HUES64 (cell line): ENCODE data around the gene HPN. TPM values are rescaled to one million over a fixed set of nuclear protein-coding genes. Genes with fewer than 3 reads are reported as not detected.
"Not testable (repeated sequence)": the region's sequence is repeated elsewhere in the genome, so short reads cannot be mapped to it uniquely, and the experiment has no call there.

ENCODE experiments used
- H3K27ac ChIP-seq: 2 replicates; pipeline ENCODE4 v1.7.0; 2013; ENCODE audit warnings: low read depth, low read length, inconsistent platforms
- H3K27me3 ChIP-seq: 2 replicates; pipeline ENCODE4 v1.6.1; 2013; ENCODE audit warnings: mild to moderate bottlenecking, low read length; ENCODE audit not compliant: insufficient read depth
- H3K36me3 ChIP-seq: 2 replicates; pipeline ENCODE4 v1.6.1; 2013; ENCODE audit warnings: mild to moderate bottlenecking, low read length; ENCODE audit not compliant: insufficient read depth
- H3K4me1 ChIP-seq: 2 replicates; pipeline ENCODE4 v1.6.1; 2013; ENCODE audit warnings: mild to moderate bottlenecking, low read length, moderate library complexity; ENCODE audit not compliant: insufficient read depth
- H3K4me3 ChIP-seq: 2 replicates; pipeline ENCODE4 v1.5.1; 2013; ENCODE audit warnings: mild to moderate bottlenecking, low read length, moderate library complexity
- H3K9ac ChIP-seq: 2 replicates; pipeline ENCODE4 v1.6.1; 2013; ENCODE audit warnings: mild to moderate bottlenecking, low read depth, low read length
- H3K9me3 ChIP-seq: 2 replicates; pipeline ENCODE4 v1.6.1; 2013; ENCODE audit warnings: low read depth, low read length; ENCODE audit not compliant: insufficient read depth
- WGBS: fragments of 150-250, 120-280 bp; methylation state at CpG from one replicate; pipeline ENCODE4 v1.1.7; 2013; ENCODE audit warnings: missing lambda C conversion rate; 5-methylcytosine and 5-hydroxymethylcytosine counted together
- polyA plus RNA-seq, 2 experiments: library from polyadenylated mRNA; stranded (reverse); fragments of 50-300 nt; gene quantifications; one replicate each; pipeline ENCODE4 v1.2.3, GENCODE V29; 2013

The HPN gene
- polyA plus RNA-seq (2013, experiment 1 of 2), result 3.2 TPM
- polyA plus RNA-seq (2013, experiment 2 of 2), result 6.3 TPM

- peak within 1 kb of the TSS; percentile 74 for H3K9ac ChIP-seq
These were observed at the start of gene HPN for GRCh38 chr19:35041548-35042055. Gene HPN (plus strand): TSS chr19:35041721. CDS start chr19:35042507, 786 bp downstream.

GRCh38 chr19:34992582-34992981 is 48.9 kb upstream of the HPN start:
- H3K4me1 ChIP-seq, result peaks cover 11% of the 10 kb centered on the region; the same call in 1 of the 2 replicates
- H3K9ac ChIP-seq, H3K27ac ChIP-seq, H3K36me3 ChIP-seq, H3K4me3 ChIP-seq, H3K27me3 ChIP-seq, H3K9me3 ChIP-seq: not testable (repeated sequence)
- 97% methylated on average over 5 of the region's 7 CpGs for WGBS

More at GRCh38 chr19:35041548-35042055, at the start of gene HPN:
- no peaks in the 10 kb centered on the region for H3K27me3 ChIP-seq
- H3K36me3 ChIP-seq, result no peaks in the 10 kb centered on the region
- 14% methylated on average over 18 of the region's 19 CpGs for WGBS
- H3K9me3 ChIP-seq, result no peaks in the 10 kb centered on the region
- peak within 1 kb of the TSS; percentile 71 for H3K27ac ChIP-seq
- peak within 1 kb of the TSS; percentile 58 for H3K4me3 ChIP-seq
- H3K4me1 ChIP-seq, result peaks cover 15% of the 10 kb centered on the region

- 92% methylated on average over 9 of the region's 9 CpGs for WGBS
- H3K4me3 ChIP-seq, result no peak overlapping the region
- H3K4me1 ChIP-seq, result peaks cover 18% of the 10 kb centered on the region
- no peak overlapping the region for H3K9ac ChIP-seq
- H3K9me3 ChIP-seq, result no peaks in the 10 kb centered on the region
- H3K36me3 ChIP-seq, result no peaks in the 10 kb centered on the region
- H3K27me3 ChIP-seq, result no peaks in the 10 kb centered on the region
- H3K27ac ChIP-seq, result no peak overlapping the region
These were observed 47.3 kb upstream of the HPN start for GRCh38 chr19:34994286-34994642.

- no peak overlapping the region for H3K9ac ChIP-seq
- H3K27me3 ChIP-seq, result no peaks in the 10 kb centered on the region
- WGBS, result 92% methylated on average over 17 of the region's 17 CpGs
- H3K27ac ChIP-seq, result no peak overlapping the region
- peaks cover 18% of the 10 kb centered on the region for H3K4me1 ChIP-seq
- no peaks in the 10 kb centered on the region for H3K9me3 ChIP-seq
- H3K36me3 ChIP-seq, result no peaks in the 10 kb centered on the region
- H3K4me3 ChIP-seq, result no peak overlapping the region
These were observed 46.6 kb upstream of the HPN start for GRCh38 chr19:34994643-34995541.

GRCh38 chr19:34995551-34995950 is 46.0 kb upstream of the HPN start:
- no peaks in the 10 kb centered on the region for H3K9me3 ChIP-seq
- WGBS, result 98% methylated on average over 8 of the region's 8 CpGs
- no peaks in the 10 kb centered on the region for H3K27me3 ChIP-seq
- H3K4me1 ChIP-seq, result peaks cover 18% of the 10 kb centered on the region
- no peaks in the 10 kb centered on the region for H3K36me3 ChIP-seq
- no peak overlapping the region for H3K27ac ChIP-seq
- H3K9ac ChIP-seq, result no peak overlapping the region
- no peak overlapping the region for H3K4me3 ChIP-seq

GRCh38 chr19:34997071-34997617 is 44.4 kb upstream of the HPN start:
- no peak overlapping the region for H3K9ac ChIP-seq

GRCh38 chr19:34998224-34998623 is 43.3 kb upstream of the HPN start:
- not testable (repeated sequence) for H3K27ac ChIP-seq, H3K4me3 ChIP-seq, H3K9ac ChIP-seq, H3K27me3 ChIP-seq, H3K9me3 ChIP-seq
- WGBS, result 99% methylated on average over 4 of the region's 7 CpGs
- peaks cover 10% of the 10 kb centered on the region for H3K36me3 ChIP-seq
- H3K4me1 ChIP-seq, result peaks cover 33% of the 10 kb centered on the region

More at GRCh38 chr19:34997071-34997617, 44.4 kb upstream of the HPN start:
- WGBS, result 55% methylated on average over 8 of the region's 8 CpGs
- Histone ChIP-seq H3K27me3 (no peaks in the 10 kb centered on the region), H3K4me1 (peaks cover 27% of the 10 kb centered on the region), H3K36me3 (peaks cover 5% of the 10 kb centered on the region), H3K9me3 (no peaks in the 10 kb centered on the region), H3K4me3 (no peak overlapping the region), H3K27ac (peak overlapping the region; percentile 42)

- peaks cover 11% of the 10 kb centered on the region for H3K36me3 ChIP-seq
- peak overlapping the region; percentile 85 for H3K9ac ChIP-seq
- no peaks in the 10 kb centered on the region for H3K27me3 ChIP-seq
- 27% methylated on average over 13 of the region's 13 CpGs for WGBS
- peak overlapping the region; percentile 97; the same call in 1 of the 2 replicates for H3K27ac ChIP-seq
- no peaks in the 10 kb centered on the region for H3K9me3 ChIP-seq
- H3K4me1 ChIP-seq, result peaks cover 38% of the 10 kb centered on the region
- peak overlapping the region; percentile 84 for H3K4me3 ChIP-seq
These were observed 42.6 kb upstream of the HPN start for GRCh38 chr19:34998777-34999497.

GRCh38 chr19:34999498-35000337 is 41.8 kb upstream of the HPN start, which contains the start of gene GRAMD1A:
Gene GRAMD1A (plus strand): TSS chr19:35000323. CDS start chr19:35000479, 156 bp downstream.
- H3K4me3 ChIP-seq, result peak within 1 kb of the TSS; percentile 84
- H3K9ac ChIP-seq, result peak within 1 kb of the TSS; percentile 85
- no peaks in the 10 kb centered on the region for H3K27me3 ChIP-seq
- H3K4me1 ChIP-seq, result peaks cover 42% of the 10 kb centered on the region
- peaks cover 19% of the 10 kb centered on the region for H3K36me3 ChIP-seq
- peak within 1 kb of the TSS; percentile 97 for H3K27ac ChIP-seq
- 1% methylated on average over 41 of the region's 45 CpGs for WGBS
- H3K9me3 ChIP-seq, result no peaks in the 10 kb centered on the region

- Histone ChIP-seq H3K9ac (peak overlapping the region; percentile 85), H3K27ac (peak overlapping the region; percentile 97; the same call in 1 of the 2 replicates), H3K36me3 (peaks cover 23% of the 10 kb centered on the region), H3K9me3 (no peaks in the 10 kb centered on the region), H3K27me3 (no peaks in the 10 kb centered on the region), H3K4me3 (peak overlapping the region; percentile 84), H3K4me1 (peaks cover 44% of the 10 kb centered on the region)
- under 1% methylated on average over 37 of the region's 37 CpGs for WGBS
These were observed 41.2 kb upstream of the HPN start for GRCh38 chr19:35000338-35000646.
